Stimulated activated CD8-positive, alpha-beta memory T cell treated with anti-CD3 and anti-CD28 coated beads, Interleukin-12 subunit alpha, Interleukin-12 subunit beta, amount 100 ng/mL, for 24 hours (primary cell): Measurements from ENCODE around the gene PLXNA1.

ENCODE experiments used
- DNase-seq: peaks from one replicate; pipeline ENCODE4 v3.0.0-alpha.2; 2020; ENCODE audit errors: extremely low read depth

PLXNA1 gene

DNA sequence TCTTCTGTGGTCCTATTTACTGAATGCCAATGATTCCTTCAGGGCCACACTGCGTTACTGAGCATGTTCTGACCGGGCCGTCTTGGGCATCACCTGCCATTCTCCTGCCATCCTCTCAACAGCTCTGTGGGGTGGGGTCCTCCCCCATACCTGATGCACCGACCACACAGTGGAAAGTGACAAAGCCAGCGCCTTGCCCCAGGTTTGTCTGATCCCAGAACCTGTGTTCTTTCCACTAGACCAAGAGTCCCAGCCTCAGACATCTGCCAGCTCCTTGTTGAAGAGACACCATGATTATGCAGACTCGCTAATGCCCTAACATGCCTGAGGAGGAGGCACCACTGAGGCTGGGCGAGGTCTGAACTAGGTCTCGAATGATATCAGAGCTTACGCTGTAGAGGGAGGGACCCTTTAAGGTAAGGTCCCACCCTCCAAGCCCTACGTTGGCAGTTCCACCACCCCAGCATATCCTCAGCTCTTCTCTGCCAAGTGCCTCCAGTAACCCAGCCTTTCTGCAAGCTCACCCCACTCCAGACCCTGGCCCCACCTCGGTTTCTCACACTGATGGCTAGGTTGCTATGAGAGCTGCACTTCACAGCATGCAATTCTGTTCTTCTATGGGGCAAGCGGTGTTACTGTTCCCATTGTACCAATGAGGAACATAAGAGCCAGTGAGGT is 29.8 kb upstream of the PLXNA1 start:
- no peak for DNase-seq

- DNase-seq = no peak
Measured at GRCh38 chr3:126954141-126954842, 28.6 kb upstream of the PLXNA1 start.

DNA sequence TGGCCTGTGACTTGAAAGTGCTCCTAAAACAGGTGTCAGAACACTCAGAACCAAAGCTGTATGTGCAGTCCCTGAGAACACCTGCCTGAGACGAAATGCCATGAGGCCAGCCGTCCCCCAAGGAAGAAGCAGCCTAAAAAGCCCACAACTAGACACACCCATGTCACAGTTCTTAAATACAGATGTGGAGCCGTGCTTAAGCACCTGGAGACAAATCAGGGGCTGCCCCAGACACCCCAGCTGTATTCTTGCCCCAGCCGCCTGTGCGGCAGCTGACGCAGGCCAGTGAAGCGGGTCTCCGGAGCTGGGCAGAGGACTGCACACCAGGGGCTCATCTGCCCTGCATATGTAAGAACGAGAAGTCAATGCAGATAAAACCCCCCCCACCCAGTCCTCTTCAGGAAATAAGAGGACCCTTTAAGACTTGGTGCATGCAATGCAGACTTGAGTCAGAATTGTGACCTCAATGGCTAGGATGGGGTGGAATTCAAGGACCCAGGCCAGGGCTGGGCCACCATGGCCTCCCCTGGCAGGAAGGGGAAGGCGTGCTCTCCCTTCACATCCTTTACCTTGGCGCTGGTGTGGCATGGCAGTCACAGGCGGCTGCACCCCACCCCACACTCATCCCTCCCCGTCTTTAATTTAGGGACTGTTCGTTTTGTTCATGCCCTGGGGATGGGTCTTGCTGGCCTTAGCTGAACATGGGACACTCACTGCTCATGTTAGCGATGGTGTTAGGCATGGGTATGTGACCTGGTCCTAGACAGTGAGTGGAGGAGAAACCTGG is 27.7 kb upstream of the PLXNA1 start:
- DNase-seq = no peak

DNA sequence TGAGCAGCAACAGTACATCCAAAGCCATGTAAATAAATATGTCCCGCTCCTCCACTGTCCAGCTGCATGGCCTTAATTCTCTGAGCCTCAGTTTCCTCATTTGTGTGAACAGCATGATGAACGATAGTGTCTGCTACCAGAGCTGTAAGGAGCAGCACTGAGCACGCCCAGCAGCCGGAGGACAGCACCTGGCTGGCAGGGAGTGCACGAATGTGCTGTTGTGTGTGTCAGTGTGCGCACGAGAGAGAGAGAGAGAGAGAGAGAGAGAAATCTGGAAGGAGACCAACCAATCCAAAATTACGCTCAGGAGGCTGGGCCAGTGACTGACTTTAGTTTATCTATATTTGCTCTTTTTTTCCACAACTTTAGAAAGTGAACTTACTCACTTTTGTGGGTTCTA is 26.6 kb upstream of the PLXNA1 start:
- no peak for DNase-seq

GRCh38 chr3:126956866-126957650 is 25.9 kb upstream of the PLXNA1 start:
- no peak for DNase-seq

DNA sequence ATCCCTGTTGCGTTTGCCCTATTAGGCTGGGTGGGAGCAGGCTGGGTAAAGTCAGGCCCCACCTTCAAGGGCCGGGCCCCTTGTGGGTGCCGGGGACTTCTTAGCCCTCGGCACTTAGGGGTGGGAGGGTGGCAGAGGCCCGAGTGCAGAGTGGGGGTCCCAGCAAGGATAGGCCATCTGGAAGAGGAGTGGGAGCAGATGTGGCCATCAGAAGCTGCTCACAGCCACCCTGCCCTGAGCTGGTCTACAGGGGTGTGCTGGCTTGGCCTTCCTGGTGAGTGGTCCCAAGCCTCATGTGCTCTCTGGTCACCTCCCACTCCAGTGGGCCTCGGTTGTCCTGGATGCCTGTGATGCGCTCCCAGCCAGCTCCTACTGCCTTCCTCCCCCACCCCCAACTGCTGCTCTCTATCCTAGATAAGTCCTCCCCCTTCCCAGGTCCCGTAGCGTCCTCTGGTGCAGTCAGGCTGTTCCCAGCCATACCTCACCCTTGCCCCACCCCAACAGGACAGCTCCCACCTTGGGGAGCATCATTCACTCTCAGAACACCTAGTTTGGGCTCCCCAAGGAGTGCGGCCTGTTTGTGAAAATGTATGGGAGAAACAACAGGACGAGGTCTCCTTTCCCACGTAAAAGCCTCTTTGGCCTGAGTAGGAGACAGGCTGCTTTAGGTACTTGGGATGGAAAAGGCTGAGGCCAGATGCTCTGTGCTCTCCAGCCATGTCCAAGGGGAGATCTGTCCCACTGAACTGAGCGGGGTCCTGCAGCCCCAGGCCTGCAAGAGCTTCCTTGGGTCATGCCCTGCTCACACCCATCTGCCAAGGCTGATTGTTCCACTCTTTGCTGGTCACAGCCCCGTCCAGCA is 24.9 kb upstream of the PLXNA1 start:
- DNase-seq = no peak

GRCh38 chr3:126958638-126959085 is 24.3 kb upstream of the PLXNA1 start:
- no peak for DNase-seq

GRCh38 chr3:126959136-126959920 is 23.6 kb upstream of the PLXNA1 start:
- DNase-seq = no peak

DNA sequence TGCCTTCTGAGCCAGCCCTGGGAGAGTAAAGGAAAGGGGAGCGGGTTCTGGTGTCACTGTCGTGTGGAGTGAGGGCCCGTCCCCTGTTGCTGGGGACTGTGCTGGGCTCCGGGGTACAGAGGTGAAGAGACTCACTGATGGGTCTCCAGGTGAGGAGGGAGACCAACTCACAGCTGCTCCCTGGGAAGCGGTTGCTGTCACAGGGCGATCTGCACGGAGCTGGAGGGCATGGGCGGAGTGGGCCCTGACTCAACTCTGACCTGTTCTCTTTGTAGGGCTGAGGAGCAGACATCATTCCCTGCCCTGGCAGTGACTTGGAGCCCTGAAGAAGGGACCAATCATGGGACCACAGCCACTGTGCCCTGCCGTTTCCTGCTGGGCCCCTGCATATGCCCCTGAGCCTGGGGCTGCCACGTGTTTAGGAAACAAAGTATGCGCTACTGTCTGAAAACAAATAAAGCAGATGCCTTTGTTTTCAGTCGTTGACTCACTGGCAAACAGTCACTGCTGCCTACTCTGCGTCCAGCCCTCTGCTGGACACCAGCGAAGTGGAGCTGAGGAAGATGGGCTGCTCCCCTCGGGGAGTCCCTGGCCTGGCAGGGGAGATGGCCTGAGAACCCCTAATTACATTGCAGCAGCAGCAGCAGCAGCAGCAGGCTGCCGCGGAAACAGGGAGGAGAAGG is 22.9 kb upstream of the PLXNA1 start:
- no peak for DNase-seq

GRCh38 chr3:126960604-126960995 is 22.3 kb upstream of the PLXNA1 start:
- no peak for DNase-seq

GRCh38 chr3:126961191-126961790 is 21.6 kb upstream of the PLXNA1 start:
- no peak for DNase-seq

- no peak for DNase-seq
Measured at GRCh38 chr3:126961791-126962461, 21.0 kb upstream of the PLXNA1 start.

DNA sequence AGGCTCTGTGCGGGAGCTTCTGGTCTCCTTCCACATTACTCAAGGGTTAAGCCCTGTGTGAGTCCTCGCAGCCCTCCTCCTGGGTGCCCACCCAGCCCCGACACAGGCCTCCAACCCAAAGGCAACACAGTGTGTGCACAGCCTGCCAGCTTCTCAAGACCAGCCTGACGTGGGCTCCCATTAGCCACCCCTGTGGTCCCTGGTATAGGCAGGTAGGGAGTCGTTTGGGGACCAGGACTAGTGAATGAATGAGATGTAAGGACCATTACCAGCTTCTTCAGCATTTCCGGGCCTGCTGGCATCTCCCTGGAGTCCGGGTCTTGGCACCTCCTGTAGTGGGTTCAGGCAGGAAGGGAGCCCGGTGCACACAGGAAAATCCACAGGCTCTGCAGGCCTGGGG is 20.2 kb upstream of the PLXNA1 start:
- DNase-seq = no peak

GRCh38 chr3:126963261-126964190 is 19.4 kb upstream of the PLXNA1 start:
- DNase-seq = no peak

DNA sequence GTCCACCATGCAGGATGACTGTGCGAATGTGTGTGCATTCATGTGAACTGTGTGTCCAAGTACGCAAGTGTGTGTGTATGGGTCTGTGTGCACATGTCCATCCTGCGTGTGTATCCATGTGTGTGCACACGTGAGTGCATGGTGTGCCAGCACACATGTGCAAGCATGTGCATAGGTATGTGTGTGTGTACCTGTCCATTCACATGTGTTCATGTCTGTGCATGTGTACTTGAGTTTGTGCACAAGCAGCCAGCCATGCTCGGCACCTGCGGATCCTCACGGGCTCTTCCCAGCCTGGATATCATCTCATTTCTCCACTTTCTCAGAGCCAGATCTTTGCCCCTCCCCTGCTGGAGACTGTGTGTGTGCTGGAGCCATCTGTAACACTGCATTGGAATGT is 18.7 kb upstream of the PLXNA1 start:
- no peak for DNase-seq

- DNase-seq = no peak
Measured at GRCh38 chr3:126964950-126965349, 18.0 kb upstream of the PLXNA1 start.

DNA sequence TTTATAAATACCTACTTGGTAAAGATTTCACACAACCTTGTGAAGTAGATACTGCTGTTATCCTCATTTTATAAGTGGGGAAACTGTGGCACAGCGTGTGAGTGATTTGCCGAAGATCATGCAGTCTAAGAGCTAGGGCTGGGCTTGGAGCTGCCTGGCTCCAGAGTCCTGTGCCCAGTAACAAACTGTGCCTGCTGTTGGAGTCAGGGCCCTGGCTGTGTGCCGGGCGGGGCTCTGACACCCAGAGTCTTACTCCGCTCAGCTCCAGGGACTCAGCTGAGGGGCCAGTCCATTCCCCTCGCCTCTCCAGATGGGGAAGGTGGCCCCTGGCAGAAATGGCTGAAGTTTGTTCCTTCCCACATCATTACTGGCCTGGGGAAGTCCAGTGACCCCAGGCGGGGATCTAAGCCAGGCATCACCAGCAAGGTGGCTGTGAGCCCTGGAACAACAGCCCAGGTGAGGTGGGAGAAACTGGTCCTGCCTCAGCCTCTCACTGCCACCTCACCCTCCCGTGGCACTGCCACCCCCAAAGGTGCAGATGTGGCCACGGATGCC is 17.3 kb upstream of the PLXNA1 start:
- DNase-seq = no peak
